ENCODE data around the gene NDUFA3. TPM values are rescaled to one million over a fixed set of nuclear protein-coding genes. Genes with fewer than 3 reads are reported as not detected.

NDUFA3 gene
- total RNA-seq, 4 donors from 2014 or later = 29.5 to 84.9 (median 60.6) TPM

DNA sequence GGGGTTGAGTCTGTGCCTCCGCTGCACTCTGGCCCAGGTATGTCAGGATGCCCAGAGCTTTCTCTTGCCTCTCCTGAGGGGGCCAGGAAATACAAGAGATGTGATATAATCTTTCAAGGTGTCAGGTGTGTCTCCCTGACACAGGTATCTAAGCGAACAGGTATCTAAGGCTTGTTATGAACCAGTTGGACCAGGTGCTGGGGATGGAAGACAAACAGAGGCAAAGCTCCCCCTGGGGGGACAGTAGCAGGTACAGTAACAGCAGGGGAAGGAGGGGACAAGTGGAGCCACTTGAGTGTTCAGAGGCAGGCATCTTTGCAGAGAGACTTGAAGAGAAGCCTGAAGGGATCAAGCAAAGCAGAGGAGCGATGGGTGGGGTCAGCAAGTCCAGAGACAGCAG is 54.3 kb downstream of the NDUFA3 start:
- Histone ChIP-seq H3K4me3 (no peak overlapping the region), H3K4me1 (peaks cover 19 to 28% of the 10 kb centered on the region in 2 donors), H3K27me3 (no peaks in the 10 kb centered on the region), H3K27ac (no peak overlapping the region), H3K36me3 (peaks cover 0 to 62% of the 10 kb centered on the region in 2 donors), H3K9me3 (no peaks in the 10 kb centered on the region)
- intact Hi-C loops (cut with DNase I; ENCODE audit: low total_unique reads) (no loop called here), in situ Hi-C loops (cut with MboI; ENCODE audit: low sequenced_read_pairs in 4 of 4) (no loop called here)
- TF ChIP-seq, protein P1, sequence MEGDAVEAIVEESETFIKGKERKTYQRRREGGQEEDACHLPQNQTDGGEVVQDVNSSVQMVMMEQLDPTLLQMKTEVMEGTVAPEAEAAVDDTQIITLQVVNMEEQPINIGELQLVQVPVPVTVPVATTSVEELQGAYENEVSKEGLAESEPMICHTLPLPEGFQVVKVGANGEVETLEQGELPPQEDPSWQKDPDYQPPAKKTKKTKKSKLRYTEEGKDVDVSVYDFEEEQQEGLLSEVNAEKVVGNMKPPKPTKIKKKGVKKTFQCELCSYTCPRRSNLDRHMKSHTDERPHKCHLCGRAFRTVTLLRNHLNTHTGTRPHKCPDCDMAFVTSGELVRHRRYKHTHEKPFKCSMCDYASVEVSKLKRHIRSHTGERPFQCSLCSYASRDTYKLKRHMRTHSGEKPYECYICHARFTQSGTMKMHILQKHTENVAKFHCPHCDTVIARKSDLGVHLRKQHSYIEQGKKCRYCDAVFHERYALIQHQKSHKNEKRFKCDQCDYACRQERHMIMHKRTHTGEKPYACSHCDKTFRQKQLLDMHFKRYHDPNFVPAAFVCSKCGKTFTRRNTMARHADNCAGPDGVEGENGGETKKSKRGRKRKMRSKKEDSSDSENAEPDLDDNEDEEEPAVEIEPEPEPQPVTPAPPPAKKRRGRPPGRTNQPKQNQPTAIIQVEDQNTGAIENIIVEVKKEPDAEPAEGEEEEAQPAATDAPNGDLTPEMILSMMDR (IDR thresholded peaks at IDR 0.05 in 4 of 5, conservative IDR thresholded peaks at IDR 0.05 in 1 of 5) = no peak
- TF ChIP-seq POLR2A (IDR thresholded peaks at IDR 0.05) = no peak
- no peak for DNase-seq
- no peak for ATAC-seq

Other genes with a start within 250 kb of the NDUFA3 start
- 10 to 100 TPM in 2 of 4 donors, 1 to 10 TPM in 2; 4.5 to 12.6 (median 8.8) TPM for gene MYADM, start 235.0 kb upstream of the NDUFA3 start, total RNA-seq
- not detected for gene PRKCG, start 220.7 kb upstream of the NDUFA3 start, total RNA-seq
- not detected for gene CACNG7, start 193.6 kb upstream of the NDUFA3 start, total RNA-seq
- under 1 TPM; 0.02 to 0.10 (median 0.05) TPM for gene CACNG8, start 139.9 kb upstream of the NDUFA3 start, total RNA-seq
- 10 to 100 TPM; 25.2 to 50.3 (median 31.0) TPM for gene CACNG6, start 111.2 kb upstream of the NDUFA3 start, total RNA-seq
- not detected for gene VSTM1, start 39.0 kb upstream of the NDUFA3 start, total RNA-seq
- gene TARM1, start 21.5 kb upstream of the NDUFA3 start, total RNA-seq = not detected
- gene OSCAR, start 2.1 kb upstream of the NDUFA3 start, total RNA-seq = 1 to 10 TPM in 1 of 4 donors, under 1 TPM in 2, not detected in 1; 0.29 to 3.0 (median 0.69) TPM
- gene TFPT, start 12.8 kb downstream of the NDUFA3 start, total RNA-seq = 10 to 100 TPM in 3 of 4 donors, 1 to 10 TPM in 1; 7.5 to 18.1 (median 17.5) TPM
- gene PRPF31, start 12.9 kb downstream of the NDUFA3 start, total RNA-seq = 10 to 100 TPM; 26.6 to 39.4 (median 37.2) TPM
- gene CNOT3, start 34.9 kb downstream of the NDUFA3 start, total RNA-seq = 10 to 100 TPM in 2 of 4 donors, 1 to 10 TPM in 2; 5.1 to 14.0 (median 10.2) TPM
- gene LENG1, start 56.9 kb downstream of the NDUFA3 start, total RNA-seq = 10 to 100 TPM in 3 of 4 donors, 1 to 10 TPM in 1; 6.5 to 14.2 (median 11.9) TPM
- 1 to 10 TPM in 1 of 4 donors, under 1 TPM in 1, not detected in 2; 0.87 to 1.6 TPM for gene TMC4, start 70.3 kb downstream of the NDUFA3 start, total RNA-seq
- 10 to 100 TPM; 11.6 to 36.4 (median 19.3) TPM for gene MBOAT7, start 86.7 kb downstream of the NDUFA3 start, total RNA-seq
- gene TSEN34, start 88.5 kb downstream of the NDUFA3 start, total RNA-seq = 10 to 100 TPM; 40.9 to 48.9 (median 43.9) TPM
- 1,000 to 10,000 TPM; 1,002 to 1,381 (median 1,253) TPM for gene RPS9, start 98.0 kb downstream of the NDUFA3 start, total RNA-seq
- gene LILRB3, start 120.2 kb downstream of the NDUFA3 start, total RNA-seq = 1 to 10 TPM in 2 of 4 donors, under 1 TPM in 1, not detected in 1; 0.51 to 7.1 (median 3.6) TPM
- 1 to 10 TPM in 1 of 4 donors, under 1 TPM in 2, not detected in 1; 0.19 to 1.1 (median 0.52) TPM for gene LILRA6, start 139.9 kb downstream of the NDUFA3 start, total RNA-seq
- gene LILRB5, start 154.4 kb downstream of the NDUFA3 start, total RNA-seq = 1 to 10 TPM in 3 of 4 donors, under 1 TPM in 1; 0.70 to 5.9 (median 3.3) TPM
- 1 to 10 TPM in 3 of 4 donors, under 1 TPM in 1; 0.61 to 1.3 (median 1.2) TPM for gene LILRB2, start 178.3 kb downstream of the NDUFA3 start, total RNA-seq
- 1 to 10 TPM in 2 of 4 donors, under 1 TPM in 1, not detected in 1; 0.98 to 2.4 (median 1.1) TPM for gene LILRA5, start 210.3 kb downstream of the NDUFA3 start, total RNA-seq
- not detected for gene LILRA4, start 236.3 kb downstream of the NDUFA3 start, total RNA-seq